NB4 (cell line): ENCODE measurements around the gene P4HTM.

ENCODE experiments used
- POLR2A ChIP-seq: IDR thresholded peaks from 2 replicates; pipeline ENCODE4 v1.6.1; 2011; ENCODE audit warnings: mild to moderate bottlenecking; ENCODE audit not compliant: insufficient read length; ENCODE audit errors: extremely low read depth
- TF ChIP-seq, protein P1 (sequence below): IDR thresholded peaks from one replicate; pipeline ENCODE4 v1.5.1; 2012; ENCODE audit warnings: low read depth, low read length
- TF ChIP-seq, protein P2 (sequence below): IDR thresholded peaks from 2 replicates; pipeline ENCODE4 v1.6.1; 2011; ENCODE audit warnings: low read depth, low read length

DNA sequence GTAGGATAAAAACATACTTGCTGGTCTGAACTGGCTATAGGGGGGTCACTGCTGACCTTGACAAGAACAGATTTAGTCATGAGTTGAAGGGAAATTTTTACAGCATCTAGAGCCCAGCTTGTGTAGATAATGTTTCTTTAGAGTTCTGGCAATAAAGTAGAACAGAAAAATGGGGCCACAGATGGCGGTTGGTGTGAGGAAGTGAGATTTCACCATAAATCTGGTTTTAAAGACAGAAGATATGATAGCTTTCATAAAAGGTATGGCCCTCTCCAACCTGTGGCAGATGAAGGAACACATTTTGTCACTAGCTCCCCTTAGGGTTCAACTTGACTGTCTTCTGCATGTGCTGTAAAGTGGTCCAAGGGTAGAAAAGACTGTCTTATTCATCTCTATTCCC lies 63.5 kb downstream of the P4HTM start:
- TF ChIP-seq, protein P1, sequence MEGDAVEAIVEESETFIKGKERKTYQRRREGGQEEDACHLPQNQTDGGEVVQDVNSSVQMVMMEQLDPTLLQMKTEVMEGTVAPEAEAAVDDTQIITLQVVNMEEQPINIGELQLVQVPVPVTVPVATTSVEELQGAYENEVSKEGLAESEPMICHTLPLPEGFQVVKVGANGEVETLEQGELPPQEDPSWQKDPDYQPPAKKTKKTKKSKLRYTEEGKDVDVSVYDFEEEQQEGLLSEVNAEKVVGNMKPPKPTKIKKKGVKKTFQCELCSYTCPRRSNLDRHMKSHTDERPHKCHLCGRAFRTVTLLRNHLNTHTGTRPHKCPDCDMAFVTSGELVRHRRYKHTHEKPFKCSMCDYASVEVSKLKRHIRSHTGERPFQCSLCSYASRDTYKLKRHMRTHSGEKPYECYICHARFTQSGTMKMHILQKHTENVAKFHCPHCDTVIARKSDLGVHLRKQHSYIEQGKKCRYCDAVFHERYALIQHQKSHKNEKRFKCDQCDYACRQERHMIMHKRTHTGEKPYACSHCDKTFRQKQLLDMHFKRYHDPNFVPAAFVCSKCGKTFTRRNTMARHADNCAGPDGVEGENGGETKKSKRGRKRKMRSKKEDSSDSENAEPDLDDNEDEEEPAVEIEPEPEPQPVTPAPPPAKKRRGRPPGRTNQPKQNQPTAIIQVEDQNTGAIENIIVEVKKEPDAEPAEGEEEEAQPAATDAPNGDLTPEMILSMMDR, result no peak
- no peak for TF ChIP-seq POLR2A
- TF ChIP-seq, protein P2, sequence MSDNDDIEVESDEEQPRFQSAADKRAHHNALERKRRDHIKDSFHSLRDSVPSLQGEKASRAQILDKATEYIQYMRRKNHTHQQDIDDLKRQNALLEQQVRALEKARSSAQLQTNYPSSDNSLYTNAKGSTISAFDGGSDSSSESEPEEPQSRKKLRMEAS, result no peak
